GM12891 (cell line): ENCODE results near the gene NPHP4.

Experiments
- POLR2A ChIP-seq: IDR thresholded peaks from 2 replicates; pipeline ENCODE4 v1.6.1; 2011; ENCODE audit warnings: low read depth, low read length, control low read depth
- POLR2AphosphoS5 ChIP-seq: IDR thresholded peaks from 2 replicates; pipeline ENCODE4 v1.6.1; 2011; ENCODE audit warnings: low read depth, low read length, control low read depth
- SPI1 ChIP-seq: IDR thresholded peaks from 2 replicates; pipeline ENCODE4 v1.6.1; 2011; ENCODE audit warnings: low read depth, low read length, control low read depth
- TAF1 ChIP-seq: IDR thresholded peaks from 2 replicates; pipeline ENCODE4 v1.6.1; 2011; ENCODE audit warnings: low read depth, low read length, control low read depth

- TF ChIP-seq POLR2A (no peak), POLR2AphosphoS5 (no peak), TAF1 (no peak), SPI1 (no peak)
These were observed 82.5 kb downstream of the NPHP4 start for GRCh38 chr1:5909576-5910275.
